H1 (cell line): ENCODE measurements around the gene TXN2. TPM values are rescaled to one million over a fixed set of nuclear protein-coding genes. Genes with fewer than 3 reads are reported as not detected.

Source experiments
- CTCF ChIA-PET: fragments of 300-600 bp; sonication (Branson Sonifier 250); formaldehyde crosslinking; loops from one replicate; lab custom pipeline; 2021; ENCODE audit not compliant: partially characterized antibody; lab: Charles Lee
- POLR2A ChIA-PET: fragments of 300-600 bp; sonication (Branson Sonifier 250); formaldehyde crosslinking; loops from one replicate; lab custom pipeline; 2021; ENCODE audit warnings: inconsistent platforms; ENCODE audit not compliant: partially characterized antibody; lab: Charles Lee
- DNase-seq, 2 experiments: peaks; one replicate each; pipeline versions ENCODE4 v3.0.0 to v3.0.0-alpha.2; 2010 to 2022; ENCODE audit warnings: low spot score in 2 of 2, low read depth in 1 of 2, mixed read lengths in 1 of 2
- FAIRE-seq: peaks from 2 replicates; lab custom pipeline; 2011; peaks lifted over from hg19 to GRCh38; lab: Jason Lieb, UNC
- H2AFZ ChIP-seq: 2 replicates; pipeline ENCODE4 v1.8.1; 2012; ENCODE audit warnings: low read length, inconsistent platforms
- H2AK5ac ChIP-seq: 2 replicates; pipeline ENCODE4 v1.6.1; 2013; ENCODE audit warnings: low read depth, low read length
- H2BK120ac ChIP-seq: replicated peaks from 2 replicates; pipeline ENCODE3; 2013; ENCODE audit warnings: low read depth, low read length, inconsistent platforms
- H2BK12ac ChIP-seq: 2 replicates; pipeline ENCODE4 v1.6.1; 2013; ENCODE audit warnings: low read depth, low read length
- H2BK15ac ChIP-seq: 2 replicates; pipeline ENCODE4 v1.6.1; 2013; ENCODE audit warnings: low read length
- H2BK20ac ChIP-seq: 2 replicates; pipeline ENCODE4 v1.6.1; 2013; ENCODE audit warnings: low read length
- H2BK5ac ChIP-seq: 2 replicates; pipeline ENCODE4 v1.6.1; 2013; ENCODE audit warnings: low read depth, low read length
- H3K14ac ChIP-seq: 2 replicates; pipeline ENCODE4 v1.6.1; 2013; ENCODE audit warnings: inconsistent platforms; ENCODE audit not compliant: insufficient read length
- H3K18ac ChIP-seq: 2 replicates; pipeline ENCODE4 v1.6.1; 2013; ENCODE audit warnings: low read length; ENCODE audit errors: extremely low read depth
- H3K23ac ChIP-seq: 2 replicates; pipeline ENCODE4 v1.6.1; 2013; ENCODE audit warnings: inconsistent platforms; ENCODE audit not compliant: insufficient read length
- H3K23me2 ChIP-seq: 2 replicates; pipeline ENCODE4 v1.6.1; 2013; ENCODE audit warnings: low read depth, low read length
- H3K27ac ChIP-seq: 2 replicates; pipeline ENCODE4 v1.6.1; 2011; ENCODE audit warnings: low read depth, low read length, inconsistent platforms
- H3K27me3 ChIP-seq, 4 experiments: replicated peaks in 1 of 4; 1 replicate in 1 of 4; 2 replicates in 3 of 4; pipeline versions ENCODE4 v1.6.1 to v1.8.1; 2011 to 2013; ENCODE audit warnings: low read length in 3 of 4, mild to moderate bottlenecking in 3 of 4, inconsistent platforms in 2 of 4, mixed read lengths in 2 of 4, moderate library complexity in 1 of 4; ENCODE audit not compliant: control insufficient read depth in 3 of 4, insufficient read depth in 3 of 4; ENCODE audit errors: extremely low read depth in 1 of 4
- H3K36me3 ChIP-seq, 4 experiments: 2 replicates each; pipeline versions ENCODE4 v1.6.1 to v1.8.1; 2011 to 2013; ENCODE audit warnings: mild to moderate bottlenecking in 4 of 4, low read length in 3 of 4, moderate library complexity in 2 of 4, control low read depth in 1 of 4, inconsistent platforms in 1 of 4; ENCODE audit not compliant: insufficient read depth in 4 of 4, control insufficient read depth in 2 of 4
- H3K4ac ChIP-seq: replicated peaks from 2 replicates; pipeline ENCODE3; 2013; ENCODE audit warnings: low read length, low read depth, mixed read lengths, inconsistent platforms; ENCODE audit not compliant: insufficient read length
- H3K4me1 ChIP-seq, 4 experiments: replicated peaks in 1 of 4; 1 replicate in 1 of 4; 2 replicates in 3 of 4; pipeline versions ENCODE4 v1.6.1 to v1.8.1; 2011 to 2013; ENCODE audit warnings: low read length in 3 of 4, inconsistent platforms in 2 of 4, mixed read lengths in 1 of 4; ENCODE audit not compliant: insufficient read depth in 4 of 4, control insufficient read depth in 3 of 4
- H3K4me2 ChIP-seq, 2 experiments: 2 replicates each; pipeline versions ENCODE4 v1.6.1 to v1.8.1; 2011 to 2013; ENCODE audit warnings: low read depth in 2 of 2, low read length in 2 of 2, control low read depth in 1 of 2, inconsistent platforms in 1 of 2, mild to moderate bottlenecking in 1 of 2; ENCODE audit not compliant: insufficient read depth in 1 of 2
- H3K4me3 ChIP-seq, 4 experiments: fragments of 200-600, 300-600 bp in 1 of 4; sonication (generic), shearing (Covaris generic), sonication (Bioruptor Twin) in 1 of 4; 2 replicates each; pipeline versions ENCODE4 v1.5.1 to v1.8.1; 2011 to 2016; ENCODE audit warnings: low read length in 4 of 4, low read depth in 3 of 4, control low read depth in 2 of 4, inconsistent platforms in 2 of 4, mild to moderate bottlenecking in 2 of 4, mixed read lengths in 1 of 4, moderate library complexity in 1 of 4; ENCODE audit not compliant: insufficient read depth in 2 of 4; ENCODE audit errors: extremely low read depth in 1 of 4
- H3K56ac ChIP-seq: replicated peaks from 2 replicates; pipeline ENCODE3; 2013; ENCODE audit warnings: low read depth, mild to moderate bottlenecking, mixed read lengths, low read length, inconsistent platforms; ENCODE audit not compliant: insufficient read length
- H3K79me1 ChIP-seq: 2 replicates; pipeline ENCODE4 v1.6.1; 2013; ENCODE audit warnings: low read depth, low read length, control low read depth
- H3K79me2 ChIP-seq, 2 experiments: 2 replicates each; pipeline versions ENCODE4 v1.6.1 to v1.8.1; 2012 to 2013; ENCODE audit warnings: low read length in 2 of 2, mild to moderate bottlenecking in 2 of 2, inconsistent platforms in 1 of 2; ENCODE audit not compliant: insufficient read depth in 2 of 2, control insufficient read depth in 1 of 2
- H3K9ac ChIP-seq, 4 experiments: replicated peaks in 1 of 4; 1 replicate in 1 of 4; 2 replicates in 3 of 4; pipeline versions ENCODE4 v1.6.1 to v1.8.1; 2011 to 2013; ENCODE audit warnings: low read depth in 3 of 4, low read length in 3 of 4, control low read depth in 2 of 4, mild to moderate bottlenecking in 2 of 4, moderate library complexity in 2 of 4, inconsistent platforms in 1 of 4; ENCODE audit errors: extremely low read depth in 1 of 4
- H3K9me3 ChIP-seq, 2 experiments: 2 replicates each; pipeline versions ENCODE4 v1.6.1 to v1.8.1; 2012 to 2013; ENCODE audit warnings: mild to moderate bottlenecking in 2 of 2, moderate library complexity in 2 of 2, control low read depth in 1 of 2, inconsistent platforms in 1 of 2, low read depth in 1 of 2, low read length in 1 of 2, mixed read lengths in 1 of 2; ENCODE audit not compliant: insufficient read depth in 2 of 2
- H4K20me1 ChIP-seq, 2 experiments: replicated peaks in 1 of 2; 2 replicates each; pipeline versions ENCODE3 to v1.8.1; 2011 to 2013; ENCODE audit warnings: inconsistent platforms in 2 of 2, low read length in 2 of 2, mild to moderate bottlenecking in 1 of 2; ENCODE audit not compliant: insufficient read depth in 2 of 2, control insufficient read depth in 1 of 2
- H4K5ac ChIP-seq: 2 replicates; pipeline ENCODE4 v1.6.1; 2013; ENCODE audit warnings: low read length, low read depth, mixed read lengths, inconsistent platforms; ENCODE audit not compliant: insufficient read length
- H4K8ac ChIP-seq: 2 replicates; pipeline ENCODE4 v1.8.0; 2013; ENCODE audit warnings: mild to moderate bottlenecking, moderate library complexity, low read length, inconsistent platforms; ENCODE audit not compliant: insufficient read depth; ENCODE audit errors: extremely low read depth
- H4K91ac ChIP-seq: replicated peaks from 2 replicates; pipeline ENCODE3; 2013; ENCODE audit warnings: low read length, mixed read lengths, inconsistent platforms; ENCODE audit not compliant: insufficient read length
- BRCA1 ChIP-seq: IDR thresholded peaks from 2 replicates; pipeline ENCODE4 v1.6.1; 2012; ENCODE audit warnings: low read depth, low read length, improper control_type of control experiment
- EP300 ChIP-seq, 2 experiments: IDR thresholded peaks; 1 replicate in 1 of 2; 2 replicates in 1 of 2; pipeline ENCODE4 v1.6.1; 2011 to 2012; ENCODE audit warnings: low read depth in 2 of 2, low read length in 2 of 2, mild to moderate bottlenecking in 2 of 2, borderline replicate concordance in 1 of 2, inconsistent platforms in 1 of 2, moderate library complexity in 1 of 2
- FOSL1 ChIP-seq: IDR thresholded peaks from 2 replicates; pipeline ENCODE4 v1.6.1; 2011; ENCODE audit warnings: mild to moderate bottlenecking, low read depth, low read length, moderate library complexity; ENCODE audit not compliant: insufficient read depth
- KDM4A ChIP-seq: IDR thresholded peaks from one replicate; pipeline ENCODE4 v1.7.1; 2012; ENCODE audit warnings: low read depth, mild to moderate bottlenecking, moderate library complexity, low read length, inconsistent platforms; ENCODE audit not compliant: severe bottlenecking
- NANOG ChIP-seq: IDR thresholded peaks from 2 replicates; pipeline ENCODE4 v1.6.1; 2011; ENCODE audit warnings: low read length, low read depth, mild to moderate bottlenecking, inconsistent platforms; ENCODE audit not compliant: insufficient read depth, poor library complexity, severe bottlenecking
- RFX5 ChIP-seq: IDR thresholded peaks from 2 replicates; pipeline ENCODE4 v1.6.1; 2011; ENCODE audit warnings: low read depth, low read length, improper control_type of control experiment, borderline replicate concordance
- SAP30 ChIP-seq: fragments of 300-600 bp; sonication (generic); IDR thresholded peaks from 2 replicates; pipeline ENCODE4 v1.7.1; 2012; ENCODE audit warnings: low read length, moderate library complexity, mild to moderate bottlenecking, inconsistent platforms; ENCODE audit not compliant: insufficient read depth, insufficient replicate concordance
- TBP ChIP-seq: IDR thresholded peaks from 2 replicates; pipeline ENCODE4 v1.6.1; 2011; ENCODE audit warnings: low read depth, low read length, improper control_type of control experiment
- USF2 ChIP-seq: IDR thresholded peaks from 2 replicates; pipeline ENCODE4 v1.6.1; 2011; ENCODE audit warnings: low read length, improper control_type of control experiment
- WGBS, 2 experiments: shearing (Covaris generic) in 1 of 2; methylation state at CpG; one replicate each; pipeline versions ENCODE4 v1.1.6 to v1.1.7; 2013 to 2015; ENCODE audit warnings: low lambda C conversion rate in 2 of 2, mixed read lengths in 2 of 2, inconsistent platforms in 1 of 2, low coverage in 1 of 2, missing lambda C conversion rate in 1 of 2; ENCODE audit not compliant: insufficient replicate concordance in 2 of 2, insufficient coverage in 1 of 2, insufficient read length in 1 of 2; ENCODE audit errors: extremely low coverage in 1 of 2, missing lambda C conversion rate in 1 of 2; 5-methylcytosine and 5-hydroxymethylcytosine counted together
- polyA plus RNA-seq, 7 experiments: library from polyadenylated mRNA; depleted of rRNA in 3 of 7; stranded (reverse) in 5 of 7; unstranded in 2 of 7; fragments of >200 nt in 5 of 7; fragments of 200-250 nt in 2 of 7; gene quantifications; 1 replicate in 5 of 7; 2 replicates in 1 of 7; 4 replicates in 1 of 7; pipeline versions ENCODE4 v1.2.1 to v1.2.3, GENCODE V29; 2011 to 2013; ENCODE audit warnings: missing spikeins in 2 of 7, mixed read lengths in 2 of 7
- total RNA-seq: library from RNA; stranded (reverse); fragmentation: NEBNext Ultra II Directional; extraction: Animal tissue kit (Norgen Biotek cat#: 25700); gene quantifications from 2 replicates; pipeline ENCODE4 v1.2.1, GENCODE V29; 2021

Gene TXN2
- total and polyA plus RNA-seq, 2 of the 8 experiments (the other 6 are each of a cell fraction or from before 2014, with no cell fraction given) = 47.5 to 116 TPM

GRCh38 chr22:36505998-36506635, 24.7 kb upstream of the TXN2 start:
- Histone ChIP-seq H3K14ac (no peak overlapping the region), H3K36me3 (peaks cover 4 to 14% (median 11%) of the 10 kb centered on the region in 4 experiments), H3K23ac (no peak overlapping the region), H3K27me3 (peaks cover 0 to 11% (median 6%) of the 10 kb centered on the region in 4 experiments; a peak in 4 of 7 replicates), H2AFZ (no peak overlapping the region), H3K4ac (no peak overlapping the region), H3K4me2 (peak overlapping the region; percentile 54 to 61), H3K79me2 (peaks cover 0 to 2% of the 10 kb centered on the region in 2 experiments; a peak in 1 of 4 replicates), H3K79me1 (no peaks in the 10 kb centered on the region), H3K18ac (no peak overlapping the region; the same call in 1 of the 2 replicates), H2BK20ac (no peak overlapping the region), H2BK12ac (no peak overlapping the region), H2AK5ac (0 out of 2 replicates have a peak overlapping the region, but pooled peaks have one; percentile 70), H3K27ac (no peak overlapping the region; the same call in 1 of the 2 replicates), H4K8ac (peak overlapping the region; percentile 42; the same call in 1 of the 2 replicates), H3K4me1 (peaks cover 0 to 5% (median 0%) of the 10 kb centered on the region in 4 experiments; a peak in 1 of 7 replicates), H2BK120ac (no peak overlapping the region), H3K9ac (no peak overlapping the region), H3K23me2 (no peaks in the 10 kb centered on the region; the same call in 1 of the 2 replicates), H3K9me3 (peaks cover 0 to 8% of the 10 kb centered on the region in 2 experiments; a peak in 2 of 4 replicates), H2BK5ac (no peak overlapping the region), H3K56ac (peak overlapping the region; percentile 1), H3K4me3 (peak overlapping the region in 3 of 4 experiments; percentile 33 to 58 (median 39); a peak in 5 of 8 replicates), H4K5ac (peak overlapping the region; percentile 8), H2BK15ac (no peak overlapping the region), H4K20me1 (peaks cover 0 to 6% of the 10 kb centered on the region in 2 experiments), H4K91ac (peak overlapping the region; percentile 11)
- WGBS, 2 experiments = 98% methylated on average over 55 of the region's 60 CpGs; no CpG with 5 or more reads in 1 of the 2 experiments
- CTCF ChIA-PET = interaction anchor here (1.1 to 2.5 kb wide), 3 partner anchors 205 to 220 kb away, joined by 4 to 11 read pairs (median 5); no protein-coding TSS in a partner anchor
- FAIRE-seq (no peak), DNase-seq (no peak)
- POLR2A ChIA-PET = interaction anchor here (1.1 to 8.8 kb wide), 9 partner anchors 8 to 177 kb away, joined by 3 to 92 read pairs (median 7); partner anchors contain the start of genes EIF3D and TXN2
- no peak for TF ChIP-seq FOSL1
- TF ChIP-seq USF2 = no peak
- TF ChIP-seq NANOG = no peak
- no peak for TF ChIP-seq EP300 (IDR thresholded peaks at IDR 0.05; ENCODE audit: borderline replicate concordance in 1 of 2, low read depth in 2 of 2, low read length in 2 of 2)
- no peak for TF ChIP-seq RFX5
- TF ChIP-seq KDM4A = no peak
- TF ChIP-seq SAP30 = no peak
- no peak for TF ChIP-seq TBP
- no peak for TF ChIP-seq BRCA1
